ENCODE results near the gene VPS4B.

Gene VPS4B

DNA sequence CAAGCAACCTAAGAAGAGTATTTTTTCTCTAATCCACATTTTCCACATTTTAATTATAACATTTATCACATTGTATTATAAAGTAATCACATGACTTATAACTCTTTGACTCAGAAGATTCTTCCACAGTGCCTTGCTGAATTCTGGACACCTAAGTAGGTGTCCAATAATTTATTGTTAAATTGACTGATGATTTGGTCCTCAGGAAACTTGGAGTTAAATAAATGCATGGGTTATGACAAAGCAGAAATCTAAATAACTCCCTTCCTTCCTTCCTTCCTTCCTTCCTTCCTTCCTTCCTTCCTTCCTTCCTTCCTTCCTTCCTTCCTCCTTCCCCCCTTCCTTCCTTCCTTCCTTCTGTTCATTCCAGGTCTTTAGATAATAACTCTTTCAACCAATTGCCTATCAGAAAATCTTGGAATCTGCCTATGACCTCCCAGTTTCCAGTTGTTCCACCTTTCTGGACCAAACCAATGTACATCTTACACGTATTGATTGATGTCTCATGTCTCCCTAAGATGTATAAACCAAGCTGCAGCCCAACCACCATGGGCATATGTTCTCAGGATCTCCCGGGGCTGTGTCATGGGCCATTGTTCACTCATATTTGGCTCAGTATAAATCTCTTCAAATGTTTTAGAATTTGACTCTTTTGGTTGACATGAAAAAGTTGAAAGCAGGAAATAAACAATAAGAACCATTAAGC lies 44.8 kb downstream of the VPS4B start:
- H3K4me3 ChIP-seq (ENCODE audit: low read length), result no peak overlapping the region
- no peaks in the 10 kb centered on the region for H3K27me3 ChIP-seq (replicated peaks; ENCODE audit: insufficient read depth, low read length)
- H3F3A ChIP-seq (ENCODE audit: insufficient read depth, low read length), result no peaks in the 10 kb centered on the region
- H3K4me2 ChIP-seq (ENCODE audit: low read depth, low read length), result no peak overlapping the region
- H3K9me2 ChIP-seq (replicated peaks; ENCODE audit: insufficient read depth, low read length), result no peaks in the 10 kb centered on the region
- H4K20me1 ChIP-seq (ENCODE audit: insufficient read depth, low read length), result no peaks in the 10 kb centered on the region
- no peak overlapping the region for H3K27ac ChIP-seq (ENCODE audit: low read length)
- H3K9ac ChIP-seq (ENCODE audit: low read length), result no peak overlapping the region
- TF ChIP-seq EZH2phosphoT487 (IDR thresholded peaks at IDR 0.05; ENCODE audit: low read length) (no peak), EZH2 (optimal IDR thresholded peaks at IDR 0.05; ENCODE audit: low read depth, low read length) (no peak)
- TF ChIP-seq, protein P1, sequence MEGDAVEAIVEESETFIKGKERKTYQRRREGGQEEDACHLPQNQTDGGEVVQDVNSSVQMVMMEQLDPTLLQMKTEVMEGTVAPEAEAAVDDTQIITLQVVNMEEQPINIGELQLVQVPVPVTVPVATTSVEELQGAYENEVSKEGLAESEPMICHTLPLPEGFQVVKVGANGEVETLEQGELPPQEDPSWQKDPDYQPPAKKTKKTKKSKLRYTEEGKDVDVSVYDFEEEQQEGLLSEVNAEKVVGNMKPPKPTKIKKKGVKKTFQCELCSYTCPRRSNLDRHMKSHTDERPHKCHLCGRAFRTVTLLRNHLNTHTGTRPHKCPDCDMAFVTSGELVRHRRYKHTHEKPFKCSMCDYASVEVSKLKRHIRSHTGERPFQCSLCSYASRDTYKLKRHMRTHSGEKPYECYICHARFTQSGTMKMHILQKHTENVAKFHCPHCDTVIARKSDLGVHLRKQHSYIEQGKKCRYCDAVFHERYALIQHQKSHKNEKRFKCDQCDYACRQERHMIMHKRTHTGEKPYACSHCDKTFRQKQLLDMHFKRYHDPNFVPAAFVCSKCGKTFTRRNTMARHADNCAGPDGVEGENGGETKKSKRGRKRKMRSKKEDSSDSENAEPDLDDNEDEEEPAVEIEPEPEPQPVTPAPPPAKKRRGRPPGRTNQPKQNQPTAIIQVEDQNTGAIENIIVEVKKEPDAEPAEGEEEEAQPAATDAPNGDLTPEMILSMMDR (IDR thresholded peaks at IDR 0.05; ENCODE audit: low read length), result no peak
- H2AFZ ChIP-seq (ENCODE audit: low read length), result no peak overlapping the region
- no peaks in the 10 kb centered on the region for H3K9me3 ChIP-seq (replicated peaks; ENCODE audit: insufficient read depth, low read length)
- H3K4me1 ChIP-seq (ENCODE audit: low read length), result no peaks in the 10 kb centered on the region
- no peaks in the 10 kb centered on the region for H3K79me2 ChIP-seq (ENCODE audit: low read length)
- DNase-seq, result no peak
- no peaks in the 10 kb centered on the region for H3K36me3 ChIP-seq (replicated peaks; ENCODE audit: insufficient read depth, low read length)

DNA sequence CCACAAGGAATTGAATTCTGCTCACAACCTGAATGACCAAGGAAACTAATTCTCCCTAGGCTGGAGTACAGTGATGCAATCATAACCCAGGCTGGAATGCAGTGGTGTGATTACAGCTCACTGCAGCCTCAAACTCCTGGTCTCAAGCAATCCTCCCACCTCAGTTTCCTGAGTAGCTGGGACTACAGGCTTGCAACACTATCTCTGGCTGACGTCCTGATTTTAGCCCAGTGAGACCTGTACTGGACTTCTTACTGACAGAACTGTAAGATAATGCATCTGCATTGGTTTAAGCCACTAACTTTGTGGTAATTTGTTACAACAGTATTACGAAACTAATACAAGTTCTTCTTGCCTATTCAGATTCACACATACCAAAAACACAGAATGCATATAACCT lies 45.7 kb downstream of the VPS4B start:
- TF ChIP-seq EZH2 (optimal IDR thresholded peaks at IDR 0.05; ENCODE audit: low read depth, low read length) (no peak), EZH2phosphoT487 (IDR thresholded peaks at IDR 0.05; ENCODE audit: low read length) (no peak)
- TF ChIP-seq, protein P1 (IDR thresholded peaks at IDR 0.05; ENCODE audit: low read length), result no peak
- no peak overlapping the region for H3K9ac ChIP-seq (ENCODE audit: low read length)

DNA sequence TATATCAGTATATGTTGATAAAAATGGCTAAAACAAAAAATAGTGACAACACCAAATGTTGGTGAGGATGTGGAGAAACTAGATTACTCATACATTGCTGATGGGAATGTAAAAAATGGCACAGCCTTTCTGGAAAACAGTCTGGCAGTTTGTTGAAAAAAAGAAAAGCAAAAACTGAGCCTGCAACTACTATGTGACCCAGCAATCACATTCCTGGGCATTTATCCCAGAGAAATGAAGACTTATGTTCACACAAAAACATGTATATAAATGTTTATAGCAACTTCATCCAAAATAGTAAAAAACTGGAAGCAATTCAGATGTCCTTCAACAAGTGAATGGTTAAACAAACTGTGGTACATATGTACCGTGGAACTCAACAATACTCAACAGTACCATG lies 47.7 kb downstream of the VPS4B start:
- no peak overlapping the region for H3K4me2 ChIP-seq (ENCODE audit: low read depth, low read length)
- no peak overlapping the region for H3K27ac ChIP-seq (ENCODE audit: low read length)
- H3K27me3 ChIP-seq (replicated peaks; ENCODE audit: insufficient read depth, low read length), result no peaks in the 10 kb centered on the region
- H2AFZ ChIP-seq (ENCODE audit: low read length), result no peak overlapping the region
- no peak for DNase-seq
- no peak overlapping the region for H3K4me3 ChIP-seq (ENCODE audit: low read length)
- H3K9me3 ChIP-seq (replicated peaks; ENCODE audit: insufficient read depth, low read length), result no peaks in the 10 kb centered on the region
- no peak overlapping the region for H3K9ac ChIP-seq (ENCODE audit: low read length)
- H3K9me2 ChIP-seq (replicated peaks; ENCODE audit: insufficient read depth, low read length), result no peaks in the 10 kb centered on the region
- H3K36me3 ChIP-seq (replicated peaks; ENCODE audit: insufficient read depth, low read length), result no peaks in the 10 kb centered on the region
- H3K4me1 ChIP-seq (ENCODE audit: low read length), result no peaks in the 10 kb centered on the region
- H3F3A ChIP-seq (ENCODE audit: insufficient read depth, low read length), result no peaks in the 10 kb centered on the region
- H3K79me2 ChIP-seq (ENCODE audit: low read length), result no peaks in the 10 kb centered on the region
- no peaks in the 10 kb centered on the region for H4K20me1 ChIP-seq (ENCODE audit: insufficient read depth, low read length)
- TF ChIP-seq, protein P1 (IDR thresholded peaks at IDR 0.05; ENCODE audit: low read length), result no peak
- no peak for TF ChIP-seq EZH2phosphoT487 (IDR thresholded peaks at IDR 0.05; ENCODE audit: low read length)
- TF ChIP-seq EZH2 (optimal IDR thresholded peaks at IDR 0.05; ENCODE audit: low read depth, low read length), result no peak

More for the DNA sequence above, 45.7 kb downstream of the VPS4B start:
- H3F3A ChIP-seq (ENCODE audit: insufficient read depth, low read length), result no peaks in the 10 kb centered on the region
- H3K4me3 ChIP-seq (ENCODE audit: low read length), result no peak overlapping the region
- no peaks in the 10 kb centered on the region for H3K4me1 ChIP-seq (ENCODE audit: low read length)
- no peak overlapping the region for H3K4me2 ChIP-seq (ENCODE audit: low read depth, low read length)
- no peaks in the 10 kb centered on the region for H4K20me1 ChIP-seq (ENCODE audit: insufficient read depth, low read length)
- H3K36me3 ChIP-seq (replicated peaks; ENCODE audit: insufficient read depth, low read length), result no peaks in the 10 kb centered on the region
- no peaks in the 10 kb centered on the region for H3K9me2 ChIP-seq (replicated peaks; ENCODE audit: insufficient read depth, low read length)
- no peak for DNase-seq
- H3K9me3 ChIP-seq (replicated peaks; ENCODE audit: insufficient read depth, low read length), result no peaks in the 10 kb centered on the region
- no peak overlapping the region for H2AFZ ChIP-seq (ENCODE audit: low read length)
- H3K79me2 ChIP-seq (ENCODE audit: low read length), result no peaks in the 10 kb centered on the region
- H3K27me3 ChIP-seq (replicated peaks; ENCODE audit: insufficient read depth, low read length), result no peaks in the 10 kb centered on the region
- no peak overlapping the region for H3K27ac ChIP-seq (ENCODE audit: low read length)

Measured in MM.1S (cell line).